GM12872 (cell line): ENCODE measurements around the gene FUZ.

Experiments
- CTCF ChIP-seq: IDR thresholded peaks from 3 replicates; pipeline ENCODE4 v1.5.1; 2011; ENCODE audit warnings: low read depth, mild to moderate bottlenecking, low read length, moderate library complexity; ENCODE audit not compliant: insufficient read depth

FUZ gene

GRCh38 chr19:49858088-49858985 lies 45.2 kb upstream of the FUZ start:
- no peak for TF ChIP-seq CTCF

DNA sequence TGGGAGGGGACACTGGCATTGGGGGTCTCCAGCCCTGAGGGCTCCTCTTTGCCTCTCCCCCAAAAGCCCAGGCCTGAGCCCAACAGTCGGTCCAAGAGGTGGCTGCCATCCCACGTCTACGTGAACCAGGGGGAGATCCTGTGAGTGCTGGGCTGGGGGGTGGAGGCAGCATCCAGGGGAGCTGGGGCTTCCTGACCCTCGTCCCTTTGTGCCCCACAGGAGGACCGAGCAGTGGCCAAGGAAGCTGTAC lies 44.7 kb upstream of the FUZ start:
- no peak for TF ChIP-seq CTCF

DNA sequence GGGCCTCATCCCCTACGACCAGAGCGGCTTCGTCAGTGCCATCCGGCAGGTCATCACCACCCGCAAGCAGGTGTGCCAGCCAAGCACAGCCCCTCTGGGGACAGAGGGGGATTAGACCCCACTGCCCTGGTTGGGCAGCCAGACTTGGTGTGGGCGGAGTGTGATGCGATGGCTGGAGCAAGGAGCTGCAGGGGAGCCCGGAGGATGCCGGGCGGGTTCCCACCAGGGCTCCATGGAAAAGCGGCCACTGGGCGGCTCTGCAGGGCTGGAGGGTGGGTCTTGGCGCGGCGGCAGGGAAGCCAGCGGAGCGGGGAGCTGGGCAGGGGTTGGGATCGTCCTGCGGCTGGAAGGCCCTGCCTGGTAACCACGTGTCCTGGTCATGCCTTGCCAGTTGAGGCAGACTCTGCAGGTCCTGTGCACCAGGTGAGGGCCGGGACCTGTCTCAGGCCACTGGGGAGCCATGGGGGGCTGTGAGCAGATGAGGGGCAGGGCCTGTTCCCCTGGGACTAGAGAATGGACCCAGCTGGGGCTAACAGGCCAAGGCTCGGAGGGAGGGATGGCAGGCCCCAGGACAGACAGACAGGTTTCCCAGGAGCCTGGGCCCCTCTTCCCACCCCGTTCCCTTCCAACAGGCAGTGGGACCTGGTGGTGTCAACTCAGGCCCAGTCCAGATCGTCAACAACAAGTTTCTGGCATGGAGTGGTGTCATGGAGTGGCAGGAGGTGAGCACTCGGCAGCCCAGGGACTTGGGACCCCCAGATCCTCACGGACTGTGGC lies 44.2 kb upstream of the FUZ start:
- TF ChIP-seq CTCF: no peak

DNA sequence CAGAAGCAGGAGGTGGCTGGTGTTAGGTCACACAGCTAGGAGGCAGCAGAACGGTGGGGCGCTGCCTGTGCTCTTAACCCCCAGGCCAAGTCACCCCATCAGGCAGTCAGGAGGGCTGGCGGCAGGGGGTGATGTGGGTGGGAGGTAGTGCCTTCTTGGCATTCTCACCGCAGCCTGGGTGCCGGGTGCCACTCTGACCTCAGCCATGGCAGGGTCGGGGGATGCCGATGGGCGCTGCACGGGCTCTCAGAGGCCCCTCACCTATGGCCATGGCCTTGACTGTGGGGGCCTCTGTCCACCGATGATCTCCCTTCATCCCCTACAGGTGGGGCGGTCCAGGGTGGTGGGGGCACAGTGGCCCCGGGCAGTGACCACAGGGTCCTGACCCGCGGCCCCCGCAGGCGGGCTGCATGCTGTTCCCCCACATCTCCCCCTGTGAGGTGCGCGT lies 43.5 kb upstream of the FUZ start:
- no peak for TF ChIP-seq CTCF

- no peak for TF ChIP-seq CTCF
Measured at GRCh38 chr19:49855676-49856573, 42.8 kb upstream of the FUZ start.

DNA sequence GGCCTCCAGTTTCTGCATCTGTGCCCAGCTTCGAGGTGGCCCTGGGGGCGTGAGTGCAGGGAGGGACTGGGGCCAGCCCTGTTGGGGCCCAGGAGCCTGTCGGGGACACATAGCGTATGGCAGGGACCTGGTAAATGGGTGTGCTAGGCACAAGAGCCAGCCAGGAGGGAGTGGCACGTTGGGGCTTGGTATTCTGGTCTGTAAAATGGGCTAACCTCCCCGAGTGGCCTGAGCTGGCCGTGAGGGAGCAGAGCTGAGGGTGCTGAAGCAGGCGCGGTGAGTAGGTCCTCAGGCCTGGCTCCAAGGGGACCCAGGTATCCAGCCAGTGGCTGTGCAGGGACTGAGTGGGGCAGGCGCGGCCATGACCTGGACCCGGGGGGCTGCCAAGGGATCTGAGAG lies 42.2 kb upstream of the FUZ start:
- TF ChIP-seq CTCF: no peak
